ENCODE results near the gene TNFRSF1B.

Gene TNFRSF1B

DNA sequence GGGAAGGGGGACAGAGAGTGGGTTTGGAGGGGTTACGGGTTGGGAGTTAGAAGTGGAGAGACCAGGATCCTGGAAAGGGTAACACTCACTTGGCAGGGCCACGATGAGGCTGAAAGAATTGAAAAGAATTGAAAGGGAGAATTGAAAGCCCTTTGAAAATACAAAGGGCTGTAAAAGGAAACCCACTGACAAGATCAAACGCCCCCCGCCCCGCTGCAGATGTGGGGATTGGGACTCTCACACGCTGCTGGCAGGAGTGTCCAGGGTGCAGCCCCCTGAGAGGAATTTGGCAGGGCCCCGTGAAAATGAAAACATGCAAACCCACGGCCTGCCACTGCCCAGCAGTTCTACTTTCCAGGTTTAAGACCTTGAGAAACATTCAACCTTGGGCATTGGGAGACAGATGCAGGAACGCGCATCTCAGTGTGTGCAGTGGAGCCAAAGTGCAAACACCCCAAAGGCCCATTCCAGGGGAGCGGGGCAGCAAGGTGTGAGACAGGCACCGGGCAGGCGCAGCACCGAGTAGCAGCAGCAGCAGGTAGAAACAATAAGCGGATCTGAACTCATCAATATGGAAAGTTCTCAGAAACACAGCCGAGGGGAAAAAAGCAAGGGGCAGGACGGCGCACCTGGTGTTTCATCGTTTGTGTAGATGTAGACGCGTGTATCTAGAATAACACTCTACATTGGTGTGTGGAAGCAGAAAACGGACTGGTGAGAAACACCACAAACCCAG, 8.3 kb upstream of the TNFRSF1B start:
- no peak for DNase-seq (ENCODE audit: low read depth)

DNA sequence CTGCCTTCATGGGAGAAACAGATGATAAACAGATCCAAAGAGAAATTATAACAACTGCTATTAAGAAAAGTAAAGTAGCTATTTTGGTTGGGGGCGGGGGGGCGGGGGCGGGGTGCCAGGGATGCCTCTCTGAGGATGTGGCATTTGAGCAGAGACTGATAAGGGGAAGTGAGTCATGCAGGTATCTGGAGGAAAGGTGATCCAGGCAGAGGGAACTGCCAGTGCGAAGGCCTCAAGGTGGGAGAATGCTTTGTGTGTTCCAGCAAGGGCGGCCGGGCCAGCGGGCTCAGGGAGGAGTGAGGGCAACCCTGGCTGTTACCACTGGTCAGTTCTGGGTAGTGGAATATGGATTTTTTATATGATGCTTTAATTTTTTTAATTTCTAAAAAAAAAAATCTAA, 7.0 kb upstream of the TNFRSF1B start:
- no peak for DNase-seq (ENCODE audit: low read depth)

DNA sequence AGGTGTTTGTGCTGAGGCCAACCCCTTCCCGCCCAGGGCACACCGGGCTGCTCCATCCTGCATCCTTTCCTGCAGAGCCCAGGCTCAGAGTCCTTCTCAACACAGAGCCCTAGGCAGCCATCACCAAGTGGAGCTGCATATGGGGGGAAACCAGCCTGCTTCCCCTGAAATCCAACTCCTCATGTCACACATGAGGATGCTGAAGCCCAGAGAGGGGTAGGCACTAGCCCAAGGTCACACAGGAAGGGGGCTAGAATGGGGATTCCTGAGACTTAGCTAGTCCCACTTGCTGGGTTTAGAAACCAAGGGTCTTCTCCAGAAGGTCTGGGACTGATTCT, 5.5 kb upstream of the TNFRSF1B start:
- no peak for DNase-seq (ENCODE audit: low read depth)

DNA sequence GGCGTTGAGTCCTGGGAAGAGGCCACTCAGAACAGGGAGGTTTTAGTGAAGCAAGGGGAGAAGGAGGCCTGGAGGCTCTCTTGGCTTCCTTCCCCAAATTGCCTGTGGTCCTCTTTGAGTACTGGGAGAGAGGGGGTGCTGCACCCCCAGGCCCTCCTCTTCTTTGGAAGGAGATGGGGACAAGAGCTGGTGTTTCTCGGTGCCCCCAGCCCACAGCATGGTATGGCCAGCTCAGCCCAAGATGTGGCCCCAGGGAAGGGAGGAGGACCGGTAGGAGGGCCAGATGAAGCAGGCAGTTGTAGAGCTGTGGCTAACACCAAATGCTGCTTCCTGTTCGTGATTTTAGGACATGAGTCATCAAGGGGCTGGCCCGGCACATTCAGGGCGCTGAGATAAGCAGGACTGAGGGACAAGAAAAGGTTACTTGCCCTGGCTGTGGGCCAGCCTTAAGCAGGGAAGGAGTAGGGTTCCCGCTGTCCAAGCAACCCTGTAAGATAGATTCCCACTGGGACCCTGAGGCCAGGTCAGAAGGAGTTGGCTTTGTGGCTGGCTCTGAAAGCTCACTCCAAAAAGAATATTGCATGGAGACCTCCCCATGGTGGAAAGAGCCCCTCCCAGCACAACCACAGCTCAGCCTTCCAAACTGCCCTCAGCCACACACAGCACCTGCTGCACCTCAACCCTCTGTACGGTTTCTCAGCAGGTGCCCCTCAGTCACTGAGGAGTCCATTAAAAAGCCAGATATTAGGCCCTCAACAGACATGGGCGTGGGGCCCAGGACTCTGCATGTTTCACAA, 4.9 kb upstream of the TNFRSF1B start:
- DNase-seq (ENCODE audit: low read depth), result peak; percentile 87

DNA sequence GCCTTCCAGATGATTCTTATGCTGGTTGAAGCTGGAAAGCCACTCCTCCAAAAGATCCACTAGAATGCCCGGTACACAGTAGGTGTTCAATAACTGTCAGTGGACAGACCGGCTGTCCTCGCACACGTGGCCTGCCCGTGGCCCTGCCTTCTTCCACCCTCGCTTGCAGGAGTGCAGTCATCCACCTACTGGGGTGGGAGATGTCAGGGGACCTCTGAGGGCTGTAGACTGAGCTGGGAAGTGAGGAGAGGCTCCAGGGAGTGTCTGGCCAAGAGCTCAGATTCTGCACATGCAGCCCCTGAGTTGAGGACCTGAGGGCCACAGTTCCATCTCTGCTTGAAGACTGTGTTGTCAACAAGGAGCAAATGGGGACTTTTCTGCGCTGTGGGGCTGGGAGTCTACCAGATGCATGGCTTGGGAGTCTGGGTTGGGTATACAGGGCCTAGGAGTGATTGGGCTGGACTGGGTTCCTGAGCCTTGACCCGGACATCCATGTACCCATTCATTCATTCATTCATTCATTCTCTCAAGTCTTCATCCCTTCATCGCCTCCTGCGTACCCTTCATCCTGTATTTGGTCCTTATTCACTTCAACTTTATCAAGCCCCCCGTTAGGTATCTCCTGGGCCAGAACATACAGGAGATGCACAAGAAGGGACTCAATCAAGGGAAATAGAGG, 4.2 kb upstream of the TNFRSF1B start:
- no peak for DNase-seq (ENCODE audit: low read depth)

DNA sequence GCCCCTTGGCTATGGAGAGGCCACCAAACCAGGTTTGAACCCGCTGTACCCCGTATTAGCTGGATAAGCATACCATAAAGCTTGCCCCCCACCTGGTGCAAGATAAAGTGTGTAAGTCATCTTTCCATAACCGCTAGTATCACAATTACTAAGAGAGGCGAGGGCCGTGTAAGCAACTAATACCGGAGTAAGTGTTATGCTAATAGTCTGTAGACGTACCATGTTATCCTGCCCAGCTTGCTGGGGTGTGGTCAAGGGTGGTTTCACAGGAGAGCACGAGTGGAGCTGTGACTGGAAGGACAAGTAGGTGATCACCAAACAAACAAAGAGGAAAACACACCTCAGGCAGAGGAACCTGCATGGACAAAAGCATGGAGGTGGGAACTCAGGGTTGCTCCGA, 3.6 kb upstream of the TNFRSF1B start:
- no peak for DNase-seq (ENCODE audit: low read depth)

DNA sequence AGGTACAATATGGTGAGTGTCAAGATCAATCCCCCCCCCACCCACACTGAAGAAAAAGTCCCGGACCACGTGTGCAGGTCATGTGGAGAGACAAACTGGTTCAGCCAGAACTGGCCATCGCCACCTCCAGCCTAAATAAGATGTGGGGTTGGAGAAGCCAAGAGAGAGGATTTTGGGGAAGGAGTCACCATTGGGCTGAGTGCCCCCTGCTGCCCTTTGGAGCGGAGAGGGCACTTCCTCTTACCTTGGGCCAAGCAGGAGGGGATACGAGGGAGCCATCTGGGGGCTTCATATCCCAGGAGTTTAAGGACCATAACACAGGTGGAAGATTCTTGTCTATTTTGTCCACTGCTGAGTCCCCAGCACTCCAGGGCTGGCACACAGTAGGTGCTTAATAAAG, 2.6 kb upstream of the TNFRSF1B start:
- no peak for DNase-seq (ENCODE audit: low read depth)

DNA sequence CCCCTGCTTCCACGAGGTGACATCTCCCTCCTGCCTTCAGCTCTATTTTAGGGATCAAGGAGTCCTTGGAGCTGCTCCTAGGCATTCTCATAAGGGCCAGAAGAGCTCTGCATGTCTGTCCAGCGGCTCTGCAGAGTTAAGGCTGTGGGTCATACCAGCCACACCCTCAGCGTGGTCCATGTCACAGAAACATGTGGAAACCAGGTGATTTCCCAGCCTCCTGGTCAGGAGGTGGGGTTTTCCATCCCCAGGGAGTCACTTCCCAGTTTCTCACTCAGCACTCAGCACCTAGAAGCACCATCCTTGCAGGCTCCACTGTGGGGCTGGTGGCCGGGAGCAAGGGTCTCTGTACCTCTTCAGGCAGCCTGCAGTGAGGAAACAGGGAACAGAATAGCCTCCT, 1.4 kb upstream of the TNFRSF1B start:
- DNase-seq (ENCODE audit: low read depth), result no peak

DNA sequence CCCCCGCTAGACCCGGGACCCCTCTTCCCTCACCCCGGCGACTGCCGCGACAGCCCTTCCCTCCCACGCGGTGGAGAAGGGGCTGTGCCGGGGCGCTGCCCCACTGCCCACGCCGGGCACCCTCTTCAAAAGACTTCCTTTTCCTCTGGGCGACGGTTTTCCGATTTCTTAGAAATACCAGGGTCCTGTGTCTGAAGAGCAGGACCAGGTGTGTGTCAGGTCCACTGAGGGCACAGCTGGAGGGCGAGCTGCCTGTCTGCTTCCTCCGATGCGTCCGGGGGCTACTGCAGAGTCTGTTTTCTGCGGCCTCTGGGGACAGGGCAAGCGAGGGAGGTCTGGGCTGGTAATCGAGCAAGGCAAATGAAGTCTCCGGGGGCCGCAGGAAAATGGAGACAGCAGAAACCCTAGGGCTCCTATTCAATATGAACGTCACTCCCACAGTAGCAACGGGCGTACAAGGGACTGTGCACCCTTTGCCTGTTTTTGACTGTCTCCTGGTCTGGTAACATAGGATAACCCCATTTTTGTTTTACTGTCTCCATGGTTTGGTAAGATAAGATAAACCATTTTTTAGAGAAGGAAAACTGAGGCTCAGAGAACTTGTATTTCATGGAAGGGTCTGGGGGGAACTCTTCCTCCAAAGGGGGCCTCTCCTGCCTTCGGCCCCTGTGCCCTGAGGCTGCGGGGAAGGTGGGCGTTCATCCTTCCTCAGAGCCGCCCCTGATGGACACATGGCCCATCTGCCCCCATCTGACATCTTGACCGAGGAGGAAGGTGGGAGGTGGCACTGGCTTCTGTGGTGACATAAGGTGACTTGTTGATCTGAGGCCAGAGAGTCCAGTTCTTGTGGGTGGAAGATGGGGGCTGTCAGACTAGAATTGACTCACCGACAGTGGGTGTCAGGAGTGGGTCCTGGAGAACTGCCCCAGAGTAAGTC, 970 bp downstream of the TNFRSF1B start:
- no peak for DNase-seq (ENCODE audit: low read depth)

DNA sequence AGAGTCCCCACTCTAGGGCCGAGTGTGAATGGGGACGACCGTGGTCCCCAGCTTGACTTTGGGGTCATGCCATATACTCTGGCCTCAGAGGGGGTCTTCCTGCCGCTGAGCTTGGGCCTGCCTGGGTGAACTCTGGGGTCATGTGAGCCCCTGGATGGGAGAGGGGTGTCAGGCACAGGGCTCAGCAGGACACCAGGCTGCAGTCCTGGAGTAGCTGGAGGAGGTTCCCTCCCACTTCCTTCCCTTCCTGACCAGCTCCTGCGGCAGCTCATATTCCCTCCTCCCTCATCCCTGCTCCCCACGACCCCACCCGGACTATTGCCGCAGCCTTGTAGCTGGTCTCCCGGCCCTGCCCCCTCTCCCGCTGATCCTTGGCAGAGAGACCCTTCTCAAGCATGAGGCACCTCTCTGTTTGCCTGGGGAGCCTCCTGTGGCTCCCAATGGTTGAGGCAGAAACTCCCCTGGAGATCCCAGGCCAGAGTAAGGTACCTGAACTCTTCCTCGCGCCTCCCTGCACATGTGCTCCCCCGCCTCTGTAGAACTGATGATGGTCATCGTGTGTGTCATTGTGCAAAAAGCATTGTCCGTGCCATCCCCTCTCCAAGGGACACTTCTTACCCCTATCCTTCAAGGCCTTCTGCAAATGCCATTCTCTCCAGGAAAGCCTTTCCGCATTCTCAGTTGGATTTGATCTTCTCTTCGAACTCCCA, 1.8 kb downstream of the TNFRSF1B start:
- no peak for DNase-seq (ENCODE audit: low read depth)

DNA sequence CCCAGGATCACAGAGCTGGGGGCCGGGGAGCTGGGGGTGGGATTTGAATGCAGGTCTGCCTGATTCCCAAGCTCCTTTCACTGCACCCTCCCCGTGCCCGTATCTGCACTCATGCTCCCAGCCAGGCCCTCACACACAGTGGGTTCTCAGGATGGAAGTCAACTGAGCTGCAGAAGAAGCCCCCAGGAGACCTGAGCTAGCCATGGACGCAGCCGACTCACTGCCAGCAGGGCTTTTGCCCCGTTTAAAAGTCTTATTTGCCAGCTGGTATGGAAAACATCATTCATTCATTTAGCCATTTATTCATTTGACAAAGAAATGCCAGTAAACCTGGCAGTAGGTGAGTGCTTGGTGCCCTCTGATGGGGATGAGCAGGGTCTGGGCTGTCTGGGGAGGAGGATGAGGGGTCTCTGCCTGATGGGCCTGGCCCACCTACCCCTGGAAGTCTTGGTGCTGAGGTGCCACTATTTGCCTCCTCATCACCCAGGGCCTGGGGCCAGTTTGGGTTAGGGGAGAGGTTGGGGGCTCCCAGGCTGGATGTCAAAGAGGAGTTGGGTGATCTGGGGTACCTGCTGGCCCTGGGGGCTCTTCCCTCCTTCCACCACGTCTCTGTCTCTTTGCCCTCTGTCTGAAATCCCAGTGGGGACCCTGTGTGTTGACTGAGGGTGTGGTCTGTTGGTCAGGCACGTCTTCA, 2.8 kb downstream of the TNFRSF1B start:
- no peak for DNase-seq (ENCODE audit: low read depth)

DNA sequence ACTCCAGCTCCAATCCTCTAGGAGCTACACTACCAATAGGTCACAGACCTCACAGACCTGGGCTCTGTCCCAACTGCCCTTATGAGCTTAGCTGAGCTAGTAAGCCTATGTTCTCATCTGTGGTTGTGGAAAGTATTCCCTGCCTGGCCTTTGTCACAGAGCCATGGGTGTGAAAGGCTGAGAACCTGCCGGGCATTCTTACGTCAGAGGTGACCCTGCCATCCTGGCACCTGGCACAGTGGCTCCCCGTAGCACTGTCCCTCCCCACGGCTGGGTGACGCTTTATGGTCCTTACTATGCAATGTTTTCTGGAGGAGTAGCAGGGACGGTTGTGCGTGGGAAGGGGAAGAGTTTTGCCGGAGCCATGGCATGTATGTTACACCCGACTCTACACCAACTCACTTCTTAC, 3.5 kb downstream of the TNFRSF1B start:
- no peak for DNase-seq (ENCODE audit: low read depth)

DNA sequence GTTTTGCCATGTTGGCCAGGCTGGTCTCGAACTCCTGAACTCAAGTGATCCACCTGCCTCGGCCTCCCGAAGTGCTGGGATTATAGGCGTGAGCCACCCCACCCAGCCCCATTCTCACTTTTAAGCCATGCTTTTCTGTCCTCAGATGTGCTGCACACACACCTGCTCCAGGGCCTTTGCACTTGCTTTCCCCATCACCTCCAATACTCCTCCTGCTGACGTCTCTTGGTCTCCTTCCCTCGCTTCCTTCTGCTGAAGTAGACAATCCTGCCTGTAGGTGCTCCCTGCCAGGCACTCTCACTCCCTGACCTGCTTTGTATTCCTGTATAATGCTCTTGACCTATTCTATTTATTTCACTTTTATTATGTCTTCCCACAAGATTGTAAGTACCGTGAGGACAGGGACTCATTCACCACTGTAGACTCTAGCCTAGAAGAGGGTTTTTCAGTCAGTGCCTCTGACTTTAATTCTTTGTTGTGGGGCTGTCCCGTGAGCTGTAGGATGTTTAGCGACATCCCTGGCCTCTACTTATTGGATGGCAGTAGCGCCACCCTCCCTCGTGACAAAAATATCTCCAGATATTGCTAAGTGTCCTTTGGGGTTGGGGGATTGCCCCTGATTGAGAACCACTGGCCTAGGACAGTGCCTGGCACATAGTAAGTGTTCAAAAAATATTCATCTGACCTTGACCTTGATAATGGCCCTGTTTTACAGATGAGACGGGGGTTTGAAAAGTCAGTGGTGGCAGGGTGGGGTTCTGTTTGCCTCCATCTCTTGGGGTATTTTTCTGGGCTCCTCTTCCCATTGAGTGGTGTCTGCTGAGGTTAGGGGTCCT, 4.6 kb downstream of the TNFRSF1B start:
- DNase-seq (ENCODE audit: low read depth), result no peak

DNA sequence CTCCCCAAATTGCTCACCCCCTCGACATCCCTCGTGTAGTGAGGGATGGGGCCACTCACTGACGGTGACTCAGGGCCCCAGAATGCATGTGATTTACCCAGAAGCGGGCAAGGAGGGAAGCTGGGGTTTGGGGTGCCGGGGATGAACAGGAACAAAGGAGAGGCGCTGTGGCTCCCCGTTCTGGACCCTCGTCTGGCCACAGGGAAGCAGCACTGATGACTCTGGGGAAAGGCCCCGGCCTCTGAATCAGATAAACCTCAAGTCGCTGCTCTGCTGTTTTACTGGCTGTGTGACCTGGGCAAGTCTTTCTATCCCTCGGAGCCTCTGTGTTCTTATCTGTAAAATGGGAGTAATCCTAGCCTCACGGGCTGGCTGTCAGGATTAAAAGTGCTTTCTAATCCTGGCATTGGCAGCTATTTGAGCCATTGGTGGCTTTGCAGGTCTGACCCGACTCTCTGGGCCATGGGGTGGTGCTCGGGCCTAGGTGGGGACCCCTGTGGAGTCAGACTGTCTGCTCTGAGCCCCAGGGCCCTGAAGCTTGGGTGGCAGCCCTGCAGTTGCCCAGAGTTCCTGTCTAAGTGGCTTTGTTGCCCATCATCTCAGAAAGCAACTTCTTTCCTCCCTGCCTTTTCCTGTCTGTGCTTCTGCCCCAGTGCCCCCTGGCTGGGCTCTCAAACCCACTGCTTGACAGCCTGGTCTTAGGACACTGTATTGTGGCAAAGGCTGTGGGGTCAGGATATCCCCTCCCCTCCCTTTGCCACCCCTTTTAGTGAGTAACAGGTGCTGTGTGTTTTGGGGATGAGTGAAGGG, 5.5 kb downstream of the TNFRSF1B start:
- no peak for DNase-seq (ENCODE audit: low read depth)

DNA sequence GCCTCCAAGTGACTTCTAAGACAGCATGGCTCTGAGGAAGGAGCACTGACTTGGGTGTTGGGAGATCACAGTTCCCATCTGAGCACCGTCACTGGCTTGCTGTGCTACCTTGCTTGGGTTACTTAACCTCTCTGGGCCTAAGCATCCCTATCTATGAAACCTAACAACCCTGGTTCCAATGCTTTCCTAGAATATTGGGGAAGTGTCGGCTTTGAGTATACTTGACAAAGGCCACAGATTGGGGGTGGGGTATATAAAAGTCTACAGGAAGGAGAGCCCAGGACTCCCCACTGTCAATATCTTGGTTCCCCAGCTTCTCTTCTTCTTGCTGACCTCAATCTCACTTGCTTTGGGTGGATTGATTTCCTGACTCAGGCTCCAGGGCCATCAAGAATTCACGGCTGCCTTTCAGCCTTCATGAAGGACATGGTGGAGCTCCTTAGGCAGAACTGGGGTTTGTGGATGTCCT, 6.3 kb downstream of the TNFRSF1B start:
- no peak for DNase-seq (ENCODE audit: low read depth)

DNA sequence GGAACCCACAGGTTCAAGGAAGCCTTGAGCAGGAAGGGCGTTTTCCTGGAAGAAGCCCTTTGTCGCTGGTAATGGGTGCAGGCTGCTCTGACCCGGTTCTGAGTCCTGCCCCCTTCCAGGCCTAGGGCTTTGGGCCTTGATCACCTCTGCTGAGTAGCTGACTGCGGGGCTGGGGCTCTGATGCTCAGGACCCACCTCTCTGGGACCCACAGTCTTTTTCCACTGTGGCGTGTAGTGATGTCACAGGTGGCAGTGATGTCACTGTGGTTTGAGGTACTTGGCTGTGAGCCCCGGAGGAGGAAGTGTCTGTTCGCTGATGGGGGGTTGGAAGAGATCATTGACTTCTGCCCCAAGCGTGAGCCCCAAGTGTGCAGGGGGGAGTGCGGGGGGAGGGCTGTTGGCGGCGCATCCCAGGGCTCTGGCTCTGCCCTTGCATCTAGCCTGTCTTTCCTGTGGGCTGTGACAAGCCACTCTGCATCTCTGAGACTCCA, 6.9 kb downstream of the TNFRSF1B start:
- no peak for DNase-seq (ENCODE audit: low read depth)

DNA sequence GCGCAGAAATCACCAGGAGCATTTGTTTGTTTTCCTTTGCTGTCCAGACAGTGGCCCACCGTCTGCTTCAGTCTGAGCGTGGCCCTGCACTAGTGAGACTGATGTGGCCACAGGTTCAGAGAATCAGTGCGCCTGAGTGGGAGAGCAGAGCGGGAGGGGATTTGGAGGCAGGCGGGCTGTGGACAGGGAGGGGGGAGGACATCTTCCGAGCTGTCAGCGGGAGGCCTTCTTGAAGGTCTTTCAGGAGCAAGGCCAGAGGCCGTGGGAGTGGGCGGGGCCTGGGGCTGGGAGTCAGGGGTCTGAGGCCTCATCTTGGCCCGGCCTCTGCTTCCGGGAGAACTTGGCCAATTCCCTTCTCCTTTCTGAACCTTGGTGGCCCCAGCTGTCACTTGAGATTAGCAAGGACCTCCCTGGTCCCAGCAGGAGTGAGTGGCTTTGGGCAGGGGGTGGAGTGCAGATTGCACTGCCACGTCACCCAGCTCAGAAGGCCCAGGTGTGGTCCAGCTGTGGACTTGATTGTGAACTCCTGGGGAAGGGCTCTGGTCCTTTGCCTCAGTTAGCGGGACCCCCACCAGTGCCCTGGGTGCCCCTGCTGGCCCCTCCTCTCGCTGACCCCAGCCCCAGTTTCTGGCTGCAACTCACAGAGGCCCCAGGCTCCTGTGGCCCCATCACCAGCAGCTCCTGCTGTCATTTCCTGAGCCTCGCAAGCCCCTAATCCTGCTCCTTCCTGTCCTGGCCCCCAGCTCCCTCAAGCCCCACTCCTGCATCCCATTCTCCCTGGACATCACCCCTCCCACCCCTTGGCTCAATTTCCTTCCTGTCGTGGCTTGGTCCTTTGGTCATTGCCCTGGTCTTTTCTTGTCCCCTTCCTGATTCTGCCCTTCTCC, 8.4 kb downstream of the TNFRSF1B start:
- no peak for DNase-seq (ENCODE audit: low read depth)

All from iris pigment epithelial cell (primary cell).